ENCODE measurements around the gene TMEM179B.

- no peak for TF ChIP-seq CTCF (IDR thresholded peaks at IDR 0.05)
- no peak for TF ChIP-seq POLR2A (IDR thresholded peaks at IDR 0.05)
- no peak for TF ChIP-seq EP300 (IDR thresholded peaks at IDR 0.05)
These were observed 39.6 kb upstream of the TMEM179B start for GRCh38 chr11:62747475-62748160.

Data from upper lobe of left lung (tissue), 4 donors.